Prostate gland (tissue), 2 donors: ENCODE measurements around the gene PAX8. TPM values are rescaled to one million over a fixed set of nuclear protein-coding genes. Genes with fewer than 3 reads are reported as not detected.

ENCODE experiments used
- DNase-seq: peaks from one replicate; pipeline ENCODE4 v3.0.0-alpha.2; 2019; ENCODE audit warnings: low spot score
- H3K27ac ChIP-seq, 2 donors: fragments of 200-600 bp; sonication (generic); 2 replicates each; pipeline ENCODE4 v1.5.1; 2017 to 2019
- H3K27me3 ChIP-seq: fragments of 200-600 bp; sonication (generic); replicated peaks from 2 replicates; pipeline ENCODE4 v1.5.1; 2019; ENCODE audit not compliant: insufficient read depth
- H3K36me3 ChIP-seq, 2 donors: fragments of 200-600 bp; sonication (generic); 1 replicate in 1 of 2; 2 replicates in 1 of 2; pipeline versions ENCODE4 v1.5.1 to v1.8.1; 2017 to 2019
- H3K4me1 ChIP-seq: fragments of 200-600 bp; sonication (generic); replicated peaks from 2 replicates; pipeline ENCODE4 v1.5.1; 2019
- H3K4me3 ChIP-seq, 2 donors: fragments of 200-600 bp; sonication (generic); 2 replicates each; pipeline ENCODE4 v1.5.1; 2017 to 2019
- H3K9me3 ChIP-seq: fragments of 200-600 bp; sonication (generic); 2 replicates; pipeline ENCODE4 v1.5.1; 2017
- POLR2A ChIP-seq: fragments of 450-650 bp; IDR thresholded peaks from one replicate; pipeline ENCODE4 v1.6.1; 2016; ENCODE audit warnings: antibody characterized with exemption, mild to moderate bottlenecking
- POLR2AphosphoS5 ChIP-seq: sonication (generic); formaldehyde crosslinking; IDR thresholded peaks from one replicate; pipeline ENCODE4 v1.6.1; 2017; ENCODE audit warnings: antibody characterized with exemption
- WGBS: methylation state at CpG from one replicate; pipeline ENCODE4 v1.1.5; 2018; 5-methylcytosine and 5-hydroxymethylcytosine counted together
- intact Hi-C: fragments of 100-400 bp; cut with DNase I; formaldehyde crosslinking; loops from one replicate; pipeline ENCODE4 v1.14.2; 2022
- total RNA-seq, 2 donors: library from RNA; depleted of rRNA; stranded (reverse); fragments of >200 nt; gene quantifications; one replicate each; pipeline ENCODE4 v1.1.0, GENCODE V29; 2016
- TF ChIP-seq, protein P1 (sequence below), 4 experiments: fragments of 200-600 bp in 2 of 4; fragments of 450-650 bp in 2 of 4; sonication (generic) in 2 of 4; IDR thresholded peaks; 1 replicate in 3 of 4; 2 replicates in 1 of 4; pipeline ENCODE4 v1.5.1; 2016 to 2019; ENCODE audit warnings: antibody characterized with exemption in 4 of 4, mild to moderate bottlenecking in 2 of 4, moderate library complexity in 2 of 4

PAX8 gene
- total RNA-seq, 2 donors from 2014 or later: 1.0 to 3.8 TPM

DNA sequence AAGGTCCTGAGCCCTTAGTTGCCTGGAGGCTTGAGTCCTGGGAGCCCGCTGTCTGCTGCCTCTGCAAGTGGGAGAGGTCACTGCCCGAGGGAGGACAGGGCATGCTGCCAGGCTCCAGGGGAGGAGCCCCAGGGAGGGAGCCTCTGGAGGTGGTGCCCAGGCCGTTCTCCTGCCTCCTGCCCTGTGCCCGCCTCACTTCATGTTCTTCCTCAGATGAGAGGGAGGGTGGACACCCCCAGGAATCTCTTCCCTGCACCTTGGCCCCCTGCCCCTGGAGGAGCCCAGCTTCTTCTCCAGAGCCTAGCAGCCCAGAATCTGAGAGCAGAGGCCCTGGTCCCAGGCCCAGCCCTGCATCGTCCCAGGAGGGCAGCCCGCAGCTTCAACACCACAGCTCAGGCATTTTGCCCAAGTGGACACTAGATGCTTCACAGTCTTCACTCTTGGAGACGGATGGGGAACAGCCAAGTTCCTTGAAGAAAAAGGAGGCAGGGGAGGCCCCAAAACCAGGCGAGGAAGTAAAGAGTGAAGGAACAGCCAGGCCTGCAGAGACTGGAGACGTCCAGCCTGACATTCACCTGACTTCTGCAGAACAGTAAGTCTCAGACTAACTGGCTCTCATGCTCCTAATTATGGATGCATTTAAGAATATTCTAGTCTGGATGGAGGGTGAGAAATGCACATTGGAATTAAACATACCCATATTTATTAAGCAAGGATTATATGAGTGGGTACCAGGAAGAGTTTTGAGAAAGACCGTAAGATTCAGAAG lies 92.9 kb downstream of the PAX8 start:
- H3K4me1 ChIP-seq: no peaks in the 10 kb centered on the region
- H3K27ac ChIP-seq: no peak overlapping the region
- no peak for DNase-seq
- TF ChIP-seq, protein P1, sequence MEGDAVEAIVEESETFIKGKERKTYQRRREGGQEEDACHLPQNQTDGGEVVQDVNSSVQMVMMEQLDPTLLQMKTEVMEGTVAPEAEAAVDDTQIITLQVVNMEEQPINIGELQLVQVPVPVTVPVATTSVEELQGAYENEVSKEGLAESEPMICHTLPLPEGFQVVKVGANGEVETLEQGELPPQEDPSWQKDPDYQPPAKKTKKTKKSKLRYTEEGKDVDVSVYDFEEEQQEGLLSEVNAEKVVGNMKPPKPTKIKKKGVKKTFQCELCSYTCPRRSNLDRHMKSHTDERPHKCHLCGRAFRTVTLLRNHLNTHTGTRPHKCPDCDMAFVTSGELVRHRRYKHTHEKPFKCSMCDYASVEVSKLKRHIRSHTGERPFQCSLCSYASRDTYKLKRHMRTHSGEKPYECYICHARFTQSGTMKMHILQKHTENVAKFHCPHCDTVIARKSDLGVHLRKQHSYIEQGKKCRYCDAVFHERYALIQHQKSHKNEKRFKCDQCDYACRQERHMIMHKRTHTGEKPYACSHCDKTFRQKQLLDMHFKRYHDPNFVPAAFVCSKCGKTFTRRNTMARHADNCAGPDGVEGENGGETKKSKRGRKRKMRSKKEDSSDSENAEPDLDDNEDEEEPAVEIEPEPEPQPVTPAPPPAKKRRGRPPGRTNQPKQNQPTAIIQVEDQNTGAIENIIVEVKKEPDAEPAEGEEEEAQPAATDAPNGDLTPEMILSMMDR (IDR thresholded peaks at IDR 0.05): no peak
- TF ChIP-seq POLR2AphosphoS5 (no peak), POLR2A (no peak)
- intact Hi-C loops: no loop called here
- no peak overlapping the region for H3K4me3 ChIP-seq
- WGBS: 69% methylated on average over 10 of the region's 10 CpGs
- H3K36me3 ChIP-seq: no peaks in the 10 kb centered on the region
- H3K27me3 ChIP-seq: no peaks in the 10 kb centered on the region
- H3K9me3 ChIP-seq: no peaks in the 10 kb centered on the region

DNA sequence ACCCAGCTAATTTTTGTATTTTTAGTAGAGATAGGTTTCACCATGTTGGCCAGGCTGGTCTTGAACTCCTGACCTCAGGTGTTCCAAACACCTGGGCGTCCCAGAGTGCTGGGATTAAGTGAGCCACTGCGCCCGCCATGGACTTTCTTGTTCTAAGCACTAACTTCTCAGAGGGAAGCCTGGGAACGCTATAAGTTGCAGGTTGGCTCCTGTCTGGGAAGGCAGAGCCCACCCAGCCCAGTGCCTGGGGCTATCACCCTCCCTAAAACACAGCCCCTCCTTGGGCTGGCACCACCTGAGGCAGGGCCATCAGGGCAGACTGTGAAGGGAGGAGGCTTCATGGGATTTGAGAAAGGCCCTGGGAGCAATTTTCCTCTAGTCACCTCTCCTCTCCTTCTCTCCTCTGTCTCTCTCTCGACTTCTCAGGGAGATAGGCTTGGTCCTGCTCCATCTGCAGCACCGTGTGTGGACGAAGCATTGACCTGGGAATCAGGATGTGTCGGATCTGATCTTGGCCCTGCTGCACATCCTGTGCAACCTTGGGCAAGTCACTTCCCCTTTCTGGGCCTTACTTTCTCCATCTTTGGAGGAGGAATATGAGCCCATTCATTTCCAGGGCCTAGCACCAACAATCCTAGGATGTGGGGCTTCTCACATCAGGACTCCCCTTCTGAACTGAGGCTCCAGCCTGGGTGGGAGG lies 94.0 kb downstream of the PAX8 start:
- intact Hi-C loops: no loop called here
- TF ChIP-seq POLR2A: no peak
- no peak for TF ChIP-seq POLR2AphosphoS5
- TF ChIP-seq, protein P1 (IDR thresholded peaks at IDR 0.05): no peak
- H3K4me3 ChIP-seq: no peak overlapping the region
- no peak overlapping the region for H3K27ac ChIP-seq
- H3K4me1 ChIP-seq: no peaks in the 10 kb centered on the region
- H3K36me3 ChIP-seq: no peaks in the 10 kb centered on the region
- no peaks in the 10 kb centered on the region for H3K27me3 ChIP-seq
- no peak for DNase-seq
- WGBS: 92% methylated on average over 8 of the region's 8 CpGs
- no peaks in the 10 kb centered on the region for H3K9me3 ChIP-seq

DNA sequence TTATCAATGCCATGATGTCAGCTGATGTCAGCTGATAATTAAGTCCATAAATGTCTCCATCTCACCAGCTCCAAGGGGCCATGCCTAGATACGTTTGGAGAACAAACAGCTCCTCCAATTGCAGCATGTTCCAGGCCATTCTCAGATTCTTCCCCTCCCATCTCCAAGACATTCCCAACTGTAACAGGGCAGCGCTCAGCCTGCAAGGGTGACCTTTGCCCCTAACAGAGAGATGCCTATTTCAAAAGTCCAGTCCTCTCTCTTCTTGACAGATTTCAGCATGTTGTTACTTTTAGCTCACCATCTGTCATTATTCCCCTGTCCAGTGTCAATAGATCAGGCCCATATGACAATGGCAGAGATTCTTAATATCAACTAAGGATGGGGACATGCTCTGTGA lies 95.0 kb downstream of the PAX8 start:
- Histone ChIP-seq H3K27me3 (no peaks in the 10 kb centered on the region), H3K27ac (no peak overlapping the region), H3K36me3 (no peaks in the 10 kb centered on the region), H3K4me1 (no peaks in the 10 kb centered on the region), H3K4me3 (no peak overlapping the region), H3K9me3 (no peaks in the 10 kb centered on the region)
- TF ChIP-seq, protein P1 (IDR thresholded peaks at IDR 0.05): no peak
- TF ChIP-seq POLR2AphosphoS5: no peak
- TF ChIP-seq POLR2A: no peak
- intact Hi-C loops: no loop called here
- WGBS: 71% methylated on average over 2 of the region's 2 CpGs
- DNase-seq: no peak

DNA sequence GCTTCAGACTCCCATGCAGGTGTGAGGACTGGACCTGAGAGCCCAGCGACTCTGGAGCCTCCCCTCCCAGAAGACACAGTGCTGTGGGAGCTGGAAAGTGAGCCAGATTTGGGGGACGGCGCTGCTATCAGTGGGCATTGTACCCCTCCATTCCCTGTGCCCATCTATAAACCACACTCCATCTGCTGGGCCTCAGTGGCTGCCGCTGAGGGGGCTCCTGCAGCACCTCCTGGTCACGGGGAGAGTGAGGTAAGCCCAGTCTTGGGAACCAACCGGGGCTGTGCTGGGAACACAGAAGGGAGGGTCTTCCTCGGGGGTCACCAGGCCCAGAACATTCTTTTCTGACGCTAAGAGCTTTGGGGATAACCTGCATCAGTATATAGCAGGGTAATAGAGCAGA lies 95.5 kb downstream of the PAX8 start:
- Histone ChIP-seq H3K27ac (no peak overlapping the region), H3K4me3 (no peak overlapping the region), H3K4me1 (no peaks in the 10 kb centered on the region), H3K9me3 (no peaks in the 10 kb centered on the region), H3K36me3 (no peaks in the 10 kb centered on the region), H3K27me3 (no peaks in the 10 kb centered on the region)
- no peak for DNase-seq
- TF ChIP-seq, protein P1 (IDR thresholded peaks at IDR 0.05): no peak
- no peak for TF ChIP-seq POLR2AphosphoS5
- TF ChIP-seq POLR2A: no peak
- intact Hi-C loops: no loop called here
- WGBS: 89% methylated on average over 8 of the region's 8 CpGs
